ENCODE data around the gene LRIG3.
"Not testable (repeated sequence)": the region's sequence is repeated elsewhere in the genome, so short reads cannot be mapped to it uniquely, and the experiment has no call there.

The LRIG3 gene, protein sequence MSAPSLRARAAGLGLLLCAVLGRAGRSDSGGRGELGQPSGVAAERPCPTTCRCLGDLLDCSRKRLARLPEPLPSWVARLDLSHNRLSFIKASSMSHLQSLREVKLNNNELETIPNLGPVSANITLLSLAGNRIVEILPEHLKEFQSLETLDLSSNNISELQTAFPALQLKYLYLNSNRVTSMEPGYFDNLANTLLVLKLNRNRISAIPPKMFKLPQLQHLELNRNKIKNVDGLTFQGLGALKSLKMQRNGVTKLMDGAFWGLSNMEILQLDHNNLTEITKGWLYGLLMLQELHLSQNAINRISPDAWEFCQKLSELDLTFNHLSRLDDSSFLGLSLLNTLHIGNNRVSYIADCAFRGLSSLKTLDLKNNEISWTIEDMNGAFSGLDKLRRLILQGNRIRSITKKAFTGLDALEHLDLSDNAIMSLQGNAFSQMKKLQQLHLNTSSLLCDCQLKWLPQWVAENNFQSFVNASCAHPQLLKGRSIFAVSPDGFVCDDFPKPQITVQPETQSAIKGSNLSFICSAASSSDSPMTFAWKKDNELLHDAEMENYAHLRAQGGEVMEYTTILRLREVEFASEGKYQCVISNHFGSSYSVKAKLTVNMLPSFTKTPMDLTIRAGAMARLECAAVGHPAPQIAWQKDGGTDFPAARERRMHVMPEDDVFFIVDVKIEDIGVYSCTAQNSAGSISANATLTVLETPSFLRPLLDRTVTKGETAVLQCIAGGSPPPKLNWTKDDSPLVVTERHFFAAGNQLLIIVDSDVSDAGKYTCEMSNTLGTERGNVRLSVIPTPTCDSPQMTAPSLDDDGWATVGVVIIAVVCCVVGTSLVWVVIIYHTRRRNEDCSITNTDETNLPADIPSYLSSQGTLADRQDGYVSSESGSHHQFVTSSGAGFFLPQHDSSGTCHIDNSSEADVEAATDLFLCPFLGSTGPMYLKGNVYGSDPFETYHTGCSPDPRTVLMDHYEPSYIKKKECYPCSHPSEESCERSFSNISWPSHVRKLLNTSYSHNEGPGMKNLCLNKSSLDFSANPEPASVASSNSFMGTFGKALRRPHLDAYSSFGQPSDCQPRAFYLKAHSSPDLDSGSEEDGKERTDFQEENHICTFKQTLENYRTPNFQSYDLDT

DNA sequence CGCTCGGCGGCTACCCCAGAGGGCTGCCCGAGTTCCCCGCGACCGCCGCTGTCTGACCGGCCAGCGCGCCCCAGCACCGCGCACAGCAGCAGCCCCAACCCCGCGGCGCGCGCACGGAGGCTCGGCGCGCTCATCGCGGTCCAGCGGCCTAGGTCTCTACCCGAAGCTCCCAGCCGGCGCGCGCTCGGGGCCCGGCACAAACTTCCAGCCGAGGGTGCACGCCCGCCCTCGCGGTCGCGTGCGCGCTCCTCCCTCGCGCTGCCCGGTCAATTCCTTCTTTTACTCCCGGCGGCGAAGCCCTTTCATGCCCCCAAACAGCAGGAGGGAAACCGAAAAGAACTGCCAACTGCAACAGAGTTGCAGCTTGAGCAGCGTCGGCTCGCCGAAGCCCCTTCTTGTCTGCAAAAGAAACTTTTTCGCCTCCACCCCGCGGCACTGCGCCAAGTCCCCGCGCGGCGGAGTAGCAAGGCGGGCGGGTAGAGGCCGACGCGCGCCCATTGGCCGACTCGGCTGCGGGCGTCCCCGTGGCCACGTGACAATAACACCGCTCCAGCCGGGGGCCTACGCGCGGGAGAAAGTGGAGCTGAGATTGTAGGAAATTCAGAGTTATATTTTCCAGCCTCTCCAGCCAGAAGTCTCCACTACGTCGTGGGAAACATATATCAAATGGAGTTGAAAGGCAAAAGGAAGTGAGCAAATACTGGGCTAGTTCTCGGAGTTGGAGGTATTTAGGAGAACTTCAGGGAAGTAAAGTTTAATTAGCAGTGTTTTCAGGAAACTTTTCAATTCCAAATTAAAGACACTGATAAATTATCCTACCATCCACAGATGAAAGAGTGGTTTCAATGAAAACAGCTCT lies at the start of gene LRIG3:
LRIG3 (minus strand) TSS at position 403 of the 859 bp plus-strand sequence; CDS start at position 134, 269 bp downstream.
- intact Hi-C loops (cut with DNase I): no loop called here
- peak; percentile 73 to 97 (median 82) for DNase-seq

DNA sequence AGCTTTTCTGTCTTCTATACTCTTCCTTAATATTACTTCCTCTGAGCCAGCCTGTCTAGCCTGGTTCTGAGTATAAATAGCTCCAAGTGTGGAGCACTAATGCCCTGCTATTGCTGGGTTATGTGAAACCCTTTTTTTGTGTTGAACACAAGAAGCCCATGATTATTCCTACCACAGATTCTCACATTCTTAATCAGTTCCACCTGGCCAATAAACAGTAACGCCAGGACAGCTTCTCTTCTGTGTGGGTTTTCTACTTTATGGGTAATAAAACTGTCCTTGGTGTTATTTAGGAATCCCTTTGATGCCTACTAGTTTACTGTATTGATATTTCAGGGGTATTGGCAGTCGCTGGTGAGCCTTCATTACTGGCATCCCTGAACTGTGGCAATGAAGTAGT lies 48.9 kb upstream of the LRIG3 start:
- no peak for DNase-seq
- intact Hi-C loops (cut with DNase I): no loop called here

DNA sequence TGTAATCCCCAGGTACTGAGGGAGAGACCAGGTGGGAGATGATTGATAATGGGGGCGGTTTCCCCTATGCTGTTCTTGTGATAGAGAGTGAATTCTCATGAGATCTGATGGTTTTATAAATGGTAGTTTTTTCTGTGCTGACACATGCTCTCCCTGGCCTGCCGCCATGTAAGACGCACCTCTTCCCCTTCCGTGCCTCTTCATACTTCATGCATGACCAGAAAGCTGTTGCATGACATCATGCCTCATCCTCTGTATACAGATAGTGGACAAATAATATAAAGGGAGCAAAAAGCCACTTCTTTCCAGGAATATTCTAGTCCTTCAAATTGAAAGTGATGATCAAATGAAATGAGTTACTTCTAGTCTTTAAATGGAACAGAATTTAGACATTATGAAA lies 47.3 kb upstream of the LRIG3 start:
- no peak for DNase-seq

DNA sequence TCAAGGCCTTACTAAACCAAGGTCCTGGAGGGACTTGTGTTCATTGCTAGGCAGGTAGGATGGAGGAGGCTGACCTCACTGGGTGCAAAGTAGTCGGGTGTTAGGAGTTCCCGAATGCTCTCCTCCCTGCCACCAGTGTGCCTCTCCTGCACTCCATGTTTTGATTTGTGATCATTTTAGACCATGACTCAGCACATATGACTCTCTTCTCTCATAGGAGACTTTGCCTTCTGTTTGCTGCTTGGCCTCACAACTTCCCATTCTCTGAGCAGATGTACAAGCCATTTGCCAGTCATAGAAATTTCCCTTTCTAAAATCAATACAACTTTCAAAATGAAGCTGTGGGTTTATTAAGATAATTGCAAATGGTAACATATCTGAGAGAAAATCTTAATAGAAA lies 46.6 kb upstream of the LRIG3 start:
- intact Hi-C loops (cut with DNase I): no loop called here
- no peak for DNase-seq

More for the DNA sequence above, 47.3 kb upstream of the LRIG3 start:
- intact Hi-C loops (cut with DNase I): no loop called here

DNA sequence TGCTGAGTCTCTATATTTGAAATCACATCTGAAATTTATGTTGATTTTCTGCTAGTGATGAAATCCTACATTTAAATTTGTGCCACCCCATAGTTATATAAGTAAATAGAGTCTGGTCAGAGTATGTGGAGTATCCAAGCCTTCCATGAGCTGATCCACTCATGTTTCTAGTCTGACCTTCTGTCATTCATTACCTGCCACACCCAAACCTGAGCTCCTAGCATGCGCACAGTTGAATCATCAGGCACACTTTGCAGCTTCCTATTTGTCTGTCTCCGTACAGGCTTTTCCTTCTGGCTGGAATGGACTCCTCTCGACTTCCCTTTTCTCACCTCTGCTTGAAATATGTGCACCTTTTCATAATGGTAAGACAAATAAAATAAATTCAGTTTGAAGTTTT lies 45.3 kb upstream of the LRIG3 start:
- no peak for DNase-seq
- intact Hi-C loops (cut with DNase I): no loop called here

DNA sequence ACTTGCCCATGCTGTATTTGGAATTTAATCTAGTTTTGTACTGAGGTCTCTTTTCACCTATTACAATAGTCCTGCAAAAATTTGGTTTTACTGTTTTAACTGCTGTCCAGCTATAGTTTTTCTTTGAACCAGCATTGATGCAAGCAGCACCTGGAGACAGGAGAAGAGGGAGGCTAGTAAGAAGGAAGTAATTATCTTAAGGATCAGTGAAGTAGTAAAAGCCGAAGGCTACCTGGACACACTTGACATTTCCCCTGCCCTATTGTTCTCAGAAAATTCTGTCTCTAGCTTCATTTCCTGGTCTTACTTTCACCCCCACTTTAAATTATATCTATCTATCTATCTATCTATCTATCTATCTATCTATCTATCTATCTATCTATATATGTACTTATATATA lies 43.5 kb upstream of the LRIG3 start:
- DNase-seq: no peak
- intact Hi-C loops (cut with DNase I): no loop called here

DNA sequence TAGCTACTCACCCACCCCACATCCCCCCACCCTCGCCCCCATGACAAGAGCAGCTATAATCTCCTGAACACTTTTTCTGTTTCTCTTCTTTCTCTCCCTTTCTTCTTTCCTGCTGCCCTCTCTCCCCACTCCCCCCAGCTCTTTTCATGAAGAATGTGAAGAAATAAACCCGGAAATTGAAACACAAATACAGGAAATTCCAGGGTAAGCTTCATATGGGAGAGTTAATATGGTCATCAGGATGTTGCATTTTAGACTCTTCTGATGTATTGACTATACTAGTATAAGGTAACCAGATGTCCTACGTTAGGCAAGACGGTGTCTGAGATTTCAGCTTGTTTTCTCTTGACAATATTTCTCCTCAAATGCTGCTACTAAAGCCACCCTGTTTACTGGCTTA lies 41.6 kb upstream of the LRIG3 start:
- intact Hi-C loops (cut with DNase I): no loop called here
- DNase-seq: no peak

DNA sequence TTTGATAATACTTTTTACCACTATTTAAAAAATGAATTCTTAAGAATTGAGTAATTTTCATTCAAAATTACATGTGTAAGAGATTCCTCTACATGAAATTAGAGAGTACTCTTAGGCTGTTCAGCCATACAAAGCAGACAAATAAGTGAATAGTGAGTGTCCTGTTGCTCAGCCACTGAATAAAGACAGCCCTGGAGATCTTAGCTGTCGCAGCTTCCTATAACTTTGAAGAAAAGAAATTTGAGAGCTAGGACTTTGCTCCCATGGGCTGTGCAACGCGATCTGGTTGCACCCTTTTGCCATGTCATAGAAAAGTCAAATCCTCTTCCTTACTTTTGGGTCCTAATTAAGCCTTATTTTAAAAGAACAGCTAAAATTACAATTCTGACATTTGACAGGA lies 40.9 kb upstream of the LRIG3 start:
- intact Hi-C loops (cut with DNase I): no loop called here
- no peak for DNase-seq

DNA sequence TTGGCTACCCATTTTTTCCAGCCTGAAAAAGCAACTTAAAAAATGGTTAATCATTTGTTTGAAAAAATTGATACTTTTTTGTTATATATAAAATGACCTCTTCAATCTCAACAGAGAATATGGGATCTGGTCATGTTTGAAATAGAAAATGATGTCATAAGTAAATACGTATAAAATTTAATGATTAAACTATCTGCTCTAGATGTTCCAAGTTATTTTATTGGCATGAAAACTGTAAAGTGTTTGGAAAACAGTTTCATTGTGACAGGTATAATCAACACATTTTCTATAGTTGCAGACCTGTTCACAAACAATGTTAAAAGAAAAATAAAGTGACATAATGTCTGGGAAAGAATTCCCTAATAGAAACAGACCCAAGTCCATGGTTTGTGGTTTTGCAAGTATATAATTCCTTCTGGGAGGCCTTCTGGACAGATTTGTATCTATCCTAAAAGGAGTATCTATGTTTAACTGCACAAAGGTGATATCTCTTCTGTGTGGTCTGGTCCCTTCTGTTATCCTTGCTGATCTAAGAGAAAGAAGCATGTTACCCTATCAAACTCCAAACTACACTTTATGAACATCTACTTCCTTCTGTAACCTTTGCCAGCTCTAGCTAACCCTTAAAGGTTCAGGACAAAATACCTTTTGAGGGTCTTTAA lies 39.5 kb upstream of the LRIG3 start:
- intact Hi-C loops (cut with DNase I): no loop called here

DNA sequence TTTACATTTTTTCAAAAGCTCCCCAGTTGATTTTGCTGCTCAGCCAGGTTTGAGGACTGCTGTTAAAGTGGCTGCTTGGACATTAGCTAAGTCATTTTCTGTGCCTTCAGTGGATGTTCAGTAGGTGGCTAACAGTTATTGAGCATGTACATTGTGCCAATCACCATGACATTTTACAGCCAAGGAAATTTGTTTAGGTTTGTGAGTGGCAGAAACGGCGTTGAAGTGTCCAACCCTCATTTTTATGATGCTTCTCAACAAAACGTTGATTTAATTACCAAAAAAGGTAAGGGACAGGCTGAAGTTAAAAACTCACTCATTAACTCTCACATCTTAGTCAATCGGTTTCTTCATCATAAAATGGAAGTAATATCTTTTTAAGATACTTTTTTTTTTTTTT lies 37.0 kb upstream of the LRIG3 start:
- intact Hi-C loops (cut with DNase I): no loop called here
- DNase-seq: no peak

More for the DNA sequence above, 39.5 kb upstream of the LRIG3 start:
- no peak for DNase-seq

DNA sequence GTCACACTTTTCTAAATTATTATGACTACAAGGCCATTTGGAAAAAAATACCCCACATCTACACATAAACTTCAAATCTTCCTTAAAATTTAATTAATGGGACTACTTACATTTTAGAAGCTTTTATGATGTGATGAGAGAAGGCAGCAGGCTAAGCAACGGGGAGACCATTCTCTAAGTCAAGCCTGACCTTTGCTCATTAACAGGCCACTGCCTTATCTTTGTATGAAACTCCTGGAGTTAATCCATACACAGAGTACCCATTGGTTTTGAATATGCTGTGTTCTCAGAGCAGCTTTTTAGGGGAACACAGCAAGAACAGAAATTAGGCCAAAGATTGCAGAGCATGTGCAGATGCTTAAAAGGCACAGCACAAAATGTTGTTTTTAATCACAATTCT lies 35.5 kb upstream of the LRIG3 start:
- intact Hi-C loops (cut with DNase I): no loop called here
- DNase-seq: no peak

DNA sequence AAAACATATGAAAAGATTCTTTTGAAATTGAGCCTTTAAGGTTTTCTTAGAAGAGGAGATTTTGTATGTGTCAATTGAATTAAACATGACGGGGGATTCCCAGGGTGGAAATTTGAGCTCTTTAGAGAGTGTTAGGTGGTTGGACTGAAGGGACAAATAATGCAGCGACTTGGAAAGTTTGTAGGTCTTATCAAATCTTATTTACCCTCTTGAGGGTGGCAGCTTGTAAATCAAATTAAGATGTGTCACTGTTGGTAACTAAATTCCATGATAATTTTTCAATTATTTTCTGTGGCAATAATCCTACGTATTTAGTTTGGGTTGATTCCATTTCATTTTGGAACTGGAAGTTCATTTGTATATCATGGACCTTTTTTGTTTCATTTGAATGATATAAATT lies 33.7 kb upstream of the LRIG3 start:
- DNase-seq: no peak
- intact Hi-C loops (cut with DNase I): no loop called here

DNA sequence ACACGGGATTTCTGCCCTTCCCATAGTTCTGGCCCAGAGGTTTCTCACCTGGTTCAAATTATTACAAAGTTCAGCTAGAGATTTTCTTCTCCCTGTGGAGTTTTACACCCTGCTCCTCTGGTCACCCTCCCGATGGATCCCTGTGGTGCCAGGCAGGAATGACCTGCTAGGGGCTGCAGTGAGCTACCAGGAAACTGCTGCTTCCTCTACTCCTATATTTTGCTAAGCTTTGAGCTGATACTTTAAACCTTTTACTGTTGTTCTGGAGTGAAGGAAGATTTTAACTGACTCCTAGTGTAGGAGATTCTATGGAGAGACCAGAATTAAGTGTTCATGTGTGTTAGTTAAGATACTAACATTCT lies 30.4 kb upstream of the LRIG3 start:
- intact Hi-C loops (cut with DNase I): no loop called here

DNA sequence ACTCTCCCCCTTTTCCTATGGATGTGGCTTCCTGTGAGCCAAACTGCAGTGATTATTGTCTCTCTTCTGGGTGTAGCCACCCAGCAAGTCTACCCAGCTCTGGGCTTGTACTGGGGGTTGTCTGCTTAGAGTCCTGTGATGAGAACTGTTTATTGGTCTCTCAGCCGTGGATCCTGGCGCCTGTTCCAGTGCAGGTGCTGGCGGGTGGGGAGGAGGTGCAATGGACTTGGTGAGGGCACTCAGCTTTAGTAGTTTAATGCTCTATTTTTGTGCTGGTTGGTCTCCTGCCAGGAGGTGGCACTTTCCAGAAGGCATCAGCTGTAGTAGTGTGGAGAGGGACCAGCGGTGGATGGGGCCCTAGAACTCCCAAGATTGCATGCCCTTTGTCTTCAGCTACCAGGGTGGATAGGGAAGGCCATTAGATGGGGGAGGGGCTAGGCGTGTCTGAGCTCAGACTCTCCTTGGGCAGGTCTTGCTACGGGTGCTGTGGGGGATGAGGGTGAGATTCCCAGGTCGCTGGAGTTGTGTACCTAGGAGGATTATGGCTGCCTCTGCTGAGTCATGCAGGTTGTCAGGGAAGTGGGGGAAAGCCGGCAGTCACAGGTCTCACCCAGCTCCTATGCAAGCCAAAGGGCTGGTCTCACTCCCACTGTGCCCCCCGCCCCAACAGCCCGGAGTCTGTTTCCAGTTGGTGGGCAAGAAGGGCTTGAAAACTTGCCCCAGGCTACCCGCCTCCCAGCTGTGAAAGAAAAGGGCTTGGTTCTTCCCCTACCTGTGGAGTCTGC lies 29.8 kb upstream of the LRIG3 start:
- intact Hi-C loops (cut with DNase I): not testable (repeated sequence)
- peak in 2 of 10 donors; percentile 25 to 43 for DNase-seq

More for the DNA sequence above, 30.4 kb upstream of the LRIG3 start:
- no peak for DNase-seq

DNA sequence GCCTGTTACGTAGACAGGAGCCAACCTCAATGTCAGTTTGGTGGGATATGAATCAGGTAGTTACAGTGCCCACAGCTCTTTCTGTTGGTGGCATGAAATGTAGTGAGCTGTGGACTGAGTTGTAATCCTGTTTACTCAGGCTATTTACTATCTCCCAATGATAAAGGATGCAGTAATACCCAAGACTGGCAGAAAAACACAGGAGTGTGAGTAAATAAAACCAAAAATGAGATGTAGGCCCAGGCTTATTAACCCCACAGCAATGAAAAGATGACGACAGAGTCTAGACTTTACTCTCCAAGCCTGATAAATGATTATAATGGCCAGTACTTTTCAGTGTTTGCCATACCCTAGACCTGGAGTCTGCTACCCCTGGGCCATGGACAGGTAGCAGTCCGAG lies 22.8 kb upstream of the LRIG3 start:
- intact Hi-C loops (cut with DNase I): no loop called here
- no peak for DNase-seq

DNA sequence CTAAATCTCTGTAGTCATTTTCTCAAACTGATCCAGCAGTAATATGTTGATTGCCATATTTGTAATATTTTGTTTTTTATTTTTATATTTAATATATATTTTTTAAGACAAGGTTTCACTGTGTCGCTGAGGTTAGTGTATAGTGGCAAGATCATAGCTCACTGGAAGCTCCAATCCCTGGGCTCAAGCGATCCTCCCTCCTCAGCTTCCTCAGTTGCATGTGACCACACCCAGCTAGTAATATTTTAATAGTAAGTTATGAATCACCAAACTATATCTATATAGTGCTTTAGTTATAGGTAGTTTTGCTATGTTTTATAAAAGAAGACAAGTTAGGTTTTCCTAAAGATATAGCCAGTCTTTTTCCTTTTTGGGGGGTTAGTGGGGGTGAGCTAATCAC lies 22.0 kb upstream of the LRIG3 start:
- no peak for DNase-seq
- intact Hi-C loops (cut with DNase I): no loop called here

DNA sequence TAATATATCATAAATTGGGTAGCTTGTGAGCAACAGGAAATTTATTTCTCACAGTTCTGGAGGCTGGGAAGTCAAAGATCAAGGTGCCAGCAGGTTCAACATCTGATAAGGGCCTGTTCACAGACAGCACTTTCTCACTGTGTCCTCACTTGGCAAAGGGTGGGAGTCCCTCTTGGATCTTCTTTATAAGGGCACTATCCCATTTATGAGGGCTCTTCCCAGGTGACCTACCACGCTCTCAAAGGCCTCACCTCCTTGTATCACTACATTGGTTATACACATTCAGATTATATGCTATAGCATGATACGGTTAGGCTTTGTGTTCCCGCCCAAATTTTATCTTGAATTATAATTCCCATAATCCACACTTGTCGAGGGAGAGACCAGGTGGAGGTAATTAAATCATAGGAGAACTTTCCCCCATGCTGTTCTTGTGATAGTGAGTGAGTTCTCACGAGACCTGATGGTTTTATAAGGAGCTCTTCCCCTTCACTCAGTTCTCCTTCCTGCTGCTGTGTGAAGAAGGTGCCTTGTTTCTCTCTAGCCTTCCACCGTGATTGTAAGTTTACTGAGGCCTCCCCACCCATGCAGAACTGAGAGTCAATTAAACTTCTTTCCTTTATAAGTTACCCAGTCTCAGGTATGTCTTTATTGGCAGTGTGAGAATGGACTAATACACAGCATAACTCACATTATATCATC lies 19.2 kb upstream of the LRIG3 start:
- no peak for DNase-seq
- intact Hi-C loops (cut with DNase I): no loop called here

DNA sequence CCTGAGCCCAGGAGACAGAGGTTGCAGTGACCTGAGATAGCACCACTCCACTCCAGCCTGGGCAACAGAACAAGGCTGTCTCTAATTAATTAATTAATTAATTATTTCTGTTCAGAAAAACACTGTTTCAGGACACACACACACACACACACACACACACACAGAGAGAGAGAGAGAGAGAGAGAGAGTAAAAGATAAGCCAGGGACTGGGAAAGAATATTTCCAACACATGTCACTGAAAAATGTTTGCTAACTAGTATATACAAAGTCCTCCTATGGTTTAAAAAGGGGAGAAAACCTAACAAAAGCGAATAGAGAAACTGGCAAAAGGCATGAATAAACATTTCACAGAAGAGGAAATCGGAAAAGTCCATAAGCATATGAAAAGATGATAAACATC lies 18.1 kb upstream of the LRIG3 start:
- DNase-seq: no peak
- intact Hi-C loops (cut with DNase I): no loop called here

Measured in posterior cingulate gyrus (tissue), 11 donors.